CD14-positive monocyte (primary cell): ENCODE data around the gene NSMCE3. TPM values are rescaled to one million over a fixed set of nuclear protein-coding genes. Genes with fewer than 3 reads are reported as not detected.
A peak's percentile ranks its signal among the peaks of the same experiment; 100 is the strongest.

Experiments
- DNase-seq, 3 donors: peaks; one replicate each; pipeline ENCODE4 v3.0.0-alpha.2; 2011 to 2022
- H2AFZ ChIP-seq: 2 replicates; pipeline ENCODE4 v1.6.0; 2012; ENCODE audit warnings: mild to moderate bottlenecking, low read depth, low read length, inconsistent platforms; ENCODE audit not compliant: insufficient read depth, poor library complexity, severe bottlenecking
- H3K27ac ChIP-seq, 2 donors: 1 replicate in 1 of 2; 2 replicates in 1 of 2; pipeline ENCODE4 v1.5.1; 2012 to 2013; ENCODE audit warnings: low read length in 2 of 2, control low read depth in 1 of 2, inconsistent platforms in 1 of 2, low read depth in 1 of 2, mild to moderate bottlenecking in 1 of 2
- H3K27me3 ChIP-seq, 2 donors: one replicate each; pipeline versions ENCODE4 v1.6.0 to v1.6.1; 2011 to 2013; ENCODE audit warnings: low read length in 2 of 2; ENCODE audit not compliant: control insufficient read depth in 2 of 2, insufficient read depth in 2 of 2
- H3K36me3 ChIP-seq, 2 donors: replicated peaks in 1 of 2; 1 replicate in 1 of 2; 2 replicates in 1 of 2; pipeline versions ENCODE4 v1.5.1 to v1.6.1; 2012 to 2013; ENCODE audit warnings: low read length in 2 of 2, control low read depth in 1 of 2, inconsistent platforms in 1 of 2, mild to moderate bottlenecking in 1 of 2; ENCODE audit not compliant: insufficient read depth in 2 of 2, control insufficient read depth in 1 of 2
- H3K4me1 ChIP-seq, 2 donors: 1 replicate in 1 of 2; 2 replicates in 1 of 2; pipeline versions ENCODE4 v1.5.1 to v1.6.1; 2012 to 2013; ENCODE audit warnings: low read length in 2 of 2, control low read depth in 1 of 2, inconsistent platforms in 1 of 2, mild to moderate bottlenecking in 1 of 2, moderate library complexity in 1 of 2; ENCODE audit not compliant: insufficient read depth in 2 of 2, control insufficient read depth in 1 of 2
- H3K4me2 ChIP-seq: replicated peaks from 2 replicates; pipeline ENCODE3; 2012; ENCODE audit warnings: low read length, moderate library complexity, mild to moderate bottlenecking; ENCODE audit not compliant: poor library complexity, severe bottlenecking; ENCODE audit errors: extremely low read depth
- H3K4me3 ChIP-seq, 3 experiments: fragments of 200-600 bp in 1 of 3; sonication (generic) in 1 of 3; replicated peaks in 1 of 3; 1 replicate in 2 of 3; 2 replicates in 1 of 3; pipeline ENCODE4 v1.5.1; 2011 to 2013; ENCODE audit warnings: low read length in 3 of 3, mild to moderate bottlenecking in 3 of 3, control low read depth in 2 of 3, low read depth in 2 of 3, inconsistent platforms in 1 of 3, moderate library complexity in 1 of 3
- H3K79me2 ChIP-seq: 2 replicates; pipeline ENCODE4 v1.6.0; 2012; ENCODE audit warnings: mild to moderate bottlenecking, control low read depth, inconsistent platforms, low read length, moderate library complexity; ENCODE audit not compliant: insufficient read depth
- H3K9ac ChIP-seq: 2 replicates; pipeline ENCODE4 v1.6.0; 2017; ENCODE audit warnings: low read length, mild to moderate bottlenecking; ENCODE audit not compliant: insufficient read depth, poor library complexity, severe bottlenecking
- H3K9me3 ChIP-seq, 2 donors: replicated peaks in 1 of 2; 1 replicate in 1 of 2; 2 replicates in 1 of 2; pipeline versions ENCODE4 v1.5.1 to v1.6.1; 2012 to 2013; ENCODE audit warnings: low read length in 2 of 2, control low read depth in 1 of 2; ENCODE audit not compliant: control insufficient read depth in 1 of 2, insufficient read depth in 1 of 2
- H4K20me1 ChIP-seq: 2 replicates; pipeline ENCODE4 v1.6.0; 2012; ENCODE audit warnings: mild to moderate bottlenecking, low read length, control low read depth, moderate library complexity; ENCODE audit not compliant: insufficient read depth
- H3K27ac Mint-ChIP-seq, 7 donors: one replicate each; pipeline ENCODE4 v1.8.0; 2020; ENCODE audit warnings: mild to moderate bottlenecking in 7 of 7, mixed read lengths in 7 of 7, moderate library complexity in 6 of 7, inconsistent platforms in 2 of 7
- H3K27me3 Mint-ChIP-seq, 3 donors: one replicate each; pipeline ENCODE4 v1.8.0; 2021 to 2022; ENCODE audit warnings: low read depth in 3 of 3, mild to moderate bottlenecking in 3 of 3, mixed read lengths in 3 of 3, moderate library complexity in 3 of 3, inconsistent platforms in 1 of 3
- H3K36me3 Mint-ChIP-seq, 2 donors: one replicate each; pipeline ENCODE4 v1.8.0; 2020; ENCODE audit warnings: mixed read lengths in 2 of 2, inconsistent platforms in 1 of 2, mild to moderate bottlenecking in 1 of 2
- H3K4me1 Mint-ChIP-seq: one replicate; pipeline ENCODE4 v1.8.0; 2020; ENCODE audit warnings: mild to moderate bottlenecking, mixed read lengths
- H3K4me3 Mint-ChIP-seq, 2 donors: one replicate each; pipeline ENCODE4 v1.8.0; 2020; ENCODE audit warnings: mild to moderate bottlenecking in 2 of 2, mixed read lengths in 2 of 2, moderate library complexity in 1 of 2
- H3K9me3 Mint-ChIP-seq, 7 donors: one replicate each; pipeline ENCODE4 v1.8.0; 2020 to 2022; ENCODE audit warnings: mixed read lengths in 7 of 7, mild to moderate bottlenecking in 6 of 7, moderate library complexity in 6 of 7, inconsistent platforms in 2 of 7
- CTCF ChIP-seq: fragments of 200-600 bp; IDR thresholded peaks from one replicate; pipeline ENCODE4 v1.8.0; 2022; ENCODE audit warnings: antibody characterized with exemption, mild to moderate bottlenecking
- WGBS: methylation state at CpG from one replicate; pipeline ENCODE4 v1.1.5; 2013; ENCODE audit warnings: missing lambda C conversion rate; ENCODE audit not compliant: insufficient coverage; 5-methylcytosine and 5-hydroxymethylcytosine counted together
- intact Hi-C, 2 donors: fragments of 100-400 bp; cut with micrococcal nuclease; formaldehyde crosslinking; loops; one replicate each; pipeline versions ENCODE4 v1.15.0 to v1.15.1; 2023
- polyA plus RNA-seq, 3 donors: library from polyadenylated mRNA; depleted of rRNA in 1 of 3; unstranded in 2 of 3; stranded (reverse) in 1 of 3; fragments of 300-500 nt in 2 of 3; fragments of >200 nt in 1 of 3; fragmentation: Illumina TruSeq in 2 of 3; gene quantifications; 1 replicate in 2 of 3; 2 replicates in 1 of 3; pipeline ENCODE4 v1.2.3, GENCODE V29; 2012 to 2021

The NSMCE3 gene
- polyA plus RNA-seq, 3 donors = 5.9 to 9.0 (median 7.5) TPM

GRCh38 chr15:29270169-29270955 is 740 bp upstream of the NSMCE3 start:
- Mint-ChIP-seq H3K27me3 (peaks cover 0 to 7% (median 6%) of the 10 kb centered on the region in 3 donors), H3K9me3 (peaks cover 0 to 3% (median 0%) of the 10 kb centered on the region in 7 donors), H3K4me1 (peaks cover 44% of the 10 kb centered on the region), H3K36me3 (peaks cover 0 to 4% of the 10 kb centered on the region in 2 donors), H3K4me3 (peak overlapping the region; percentile 89 to 94), H3K27ac (peak overlapping the region; percentile 87 to 97 (median 93))
- peak overlapping the region; percentile 84 for H2AFZ ChIP-seq
- H3K36me3 ChIP-seq = no peaks in the 10 kb centered on the region
- no peaks in the 10 kb centered on the region for H3K27me3 ChIP-seq
- H3K27ac ChIP-seq = peak overlapping the region; percentile 76 to 86
- no peak for TF ChIP-seq CTCF
- peak overlapping the region; percentile 92 for H3K9ac ChIP-seq
- peaks cover 26 to 31% of the 10 kb centered on the region in 2 donors for H3K4me1 ChIP-seq
- peak overlapping the region; percentile 52 to 81 (median 57) for H3K4me3 ChIP-seq
- peak overlapping the region; percentile 81 for H3K4me2 ChIP-seq
- no peaks in the 10 kb centered on the region for H3K9me3 ChIP-seq
- peak; percentile 20 to 67 (median 60) for DNase-seq
- intact Hi-C loops = no loop called here
- no peaks in the 10 kb centered on the region for H4K20me1 ChIP-seq
- H3K79me2 ChIP-seq = peaks cover 10% of the 10 kb centered on the region
- WGBS = 0% methylated on average over 1 of the region's 8 CpGs

- peaks cover 0 to 6% (median 4%) of the 10 kb centered on the region in 3 donors for H3K27me3 Mint-ChIP-seq
- intact Hi-C loops = no loop called here
These were observed 727 bp downstream of the NSMCE3 start for GRCh38 chr15:29268706-29269484.

More at GRCh38 chr15:29268706-29269484, 727 bp downstream of the NSMCE3 start:
- Histone ChIP-seq H3K9ac (peak overlapping the region; percentile 92), H3K36me3 (no peaks in the 10 kb centered on the region), H2AFZ (peak overlapping the region; percentile 84), H3K27me3 (no peaks in the 10 kb centered on the region), H3K4me2 (peak overlapping the region; percentile 81), H3K4me3 (peak overlapping the region; percentile 52 to 81 (median 57)), H3K4me1 (peaks cover 26 to 31% of the 10 kb centered on the region in 2 donors), H3K9me3 (no peaks in the 10 kb centered on the region), H3K27ac (peak overlapping the region; percentile 76 to 86), H3K79me2 (peaks cover 10% of the 10 kb centered on the region), H4K20me1 (no peaks in the 10 kb centered on the region)
- Mint-ChIP-seq H3K36me3 (peaks cover 0 to 4% of the 10 kb centered on the region in 2 donors), H3K4me3 (peak overlapping the region; percentile 95 to 97), H3K9me3 (peaks cover 0 to 3% (median 0%) of the 10 kb centered on the region in 7 donors), H3K27ac (peak overlapping the region; percentile 71 to 94 (median 87)), H3K4me1 (peaks cover 44% of the 10 kb centered on the region)
- WGBS = 6% methylated on average over 29 of the region's 35 CpGs
- no peak for TF ChIP-seq CTCF
- DNase-seq = peak; percentile 9 to 34 (median 19)
